Activated T-cell treated with anti-CD3 and anti-CD28 coated beads for 1 hour (primary cell): ENCODE measurements around the gene USP34.
"Not testable (repeated sequence)": the region's sequence is repeated elsewhere in the genome, so short reads cannot be mapped to it uniquely, and the experiment has no call there.

Experiments
- DNase-seq: peaks from one replicate; pipeline ENCODE4 v3.0.0-alpha.2; 2020; ENCODE audit warnings: low read depth

USP34 gene

DNA sequence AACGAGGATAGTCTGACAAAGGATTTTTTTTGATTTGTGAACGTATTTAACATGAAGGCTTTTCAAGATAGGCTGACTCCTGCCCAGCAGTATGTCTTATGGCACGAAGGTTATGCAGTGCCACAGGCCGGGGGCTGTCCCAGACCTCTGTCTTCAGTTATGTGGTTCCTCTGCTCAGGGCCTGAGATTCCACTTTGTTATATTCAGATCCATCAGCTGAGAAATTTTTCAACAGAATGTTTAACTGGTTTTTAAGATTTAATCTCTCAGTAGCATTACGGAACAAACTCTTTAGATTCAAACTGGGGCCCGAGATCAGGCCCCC is 288.9 kb downstream of the USP34 start:
- no peak for DNase-seq

DNA sequence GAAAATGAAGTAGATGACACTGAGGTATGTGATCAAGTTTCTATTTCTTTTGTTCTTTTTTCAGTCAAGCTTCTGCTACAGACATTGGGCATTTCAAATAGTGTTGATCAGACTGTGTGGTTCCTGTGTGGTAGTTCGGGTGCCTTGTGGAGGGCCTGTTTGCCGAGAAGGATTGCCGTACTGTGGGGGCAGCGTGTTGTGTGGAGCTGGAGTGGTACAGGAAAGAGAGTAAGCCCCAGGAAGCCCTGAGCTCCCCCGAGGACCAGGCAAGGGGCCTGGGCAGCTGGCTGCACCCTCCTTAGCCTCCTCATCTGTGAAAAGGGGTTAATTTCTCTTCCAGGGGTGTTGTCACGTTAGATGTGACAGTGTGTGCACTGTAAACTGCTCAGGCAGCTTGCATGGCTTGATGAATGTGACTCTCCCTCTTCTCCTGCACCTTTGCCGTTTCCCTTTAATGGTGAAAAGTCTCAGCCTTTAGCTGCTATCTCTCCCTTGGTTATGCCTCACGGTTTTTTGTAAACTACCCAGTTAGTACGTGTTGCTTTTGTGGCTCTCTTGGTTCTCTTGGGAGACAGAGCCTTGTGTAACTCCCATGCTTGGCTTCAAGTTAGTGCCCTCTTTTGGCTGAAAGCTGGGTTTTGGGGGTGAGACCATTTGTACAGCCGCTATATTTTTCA is 289.4 kb downstream of the USP34 start:
- DNase-seq, result no peak

DNA sequence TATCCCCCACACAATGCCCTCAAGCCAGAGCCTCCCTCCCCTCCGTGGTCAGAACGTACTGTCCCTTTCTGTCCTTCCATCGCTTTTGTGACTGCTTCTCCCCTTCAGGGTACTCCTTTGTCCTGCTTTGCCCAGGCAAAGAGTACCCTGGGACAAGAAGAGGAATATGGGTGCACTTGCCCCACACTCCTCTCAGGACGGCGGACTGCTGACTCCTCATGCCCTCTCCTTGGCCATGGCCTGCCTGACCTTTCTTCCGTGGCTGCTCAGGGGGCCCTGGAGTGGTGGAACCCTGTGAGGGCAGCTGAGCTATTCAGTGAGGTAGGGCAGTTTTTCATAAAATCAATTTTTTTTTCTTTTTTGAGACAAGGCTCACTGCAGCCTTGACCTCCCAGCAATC is 290.2 kb downstream of the USP34 start:
- DNase-seq, result no peak

DNA sequence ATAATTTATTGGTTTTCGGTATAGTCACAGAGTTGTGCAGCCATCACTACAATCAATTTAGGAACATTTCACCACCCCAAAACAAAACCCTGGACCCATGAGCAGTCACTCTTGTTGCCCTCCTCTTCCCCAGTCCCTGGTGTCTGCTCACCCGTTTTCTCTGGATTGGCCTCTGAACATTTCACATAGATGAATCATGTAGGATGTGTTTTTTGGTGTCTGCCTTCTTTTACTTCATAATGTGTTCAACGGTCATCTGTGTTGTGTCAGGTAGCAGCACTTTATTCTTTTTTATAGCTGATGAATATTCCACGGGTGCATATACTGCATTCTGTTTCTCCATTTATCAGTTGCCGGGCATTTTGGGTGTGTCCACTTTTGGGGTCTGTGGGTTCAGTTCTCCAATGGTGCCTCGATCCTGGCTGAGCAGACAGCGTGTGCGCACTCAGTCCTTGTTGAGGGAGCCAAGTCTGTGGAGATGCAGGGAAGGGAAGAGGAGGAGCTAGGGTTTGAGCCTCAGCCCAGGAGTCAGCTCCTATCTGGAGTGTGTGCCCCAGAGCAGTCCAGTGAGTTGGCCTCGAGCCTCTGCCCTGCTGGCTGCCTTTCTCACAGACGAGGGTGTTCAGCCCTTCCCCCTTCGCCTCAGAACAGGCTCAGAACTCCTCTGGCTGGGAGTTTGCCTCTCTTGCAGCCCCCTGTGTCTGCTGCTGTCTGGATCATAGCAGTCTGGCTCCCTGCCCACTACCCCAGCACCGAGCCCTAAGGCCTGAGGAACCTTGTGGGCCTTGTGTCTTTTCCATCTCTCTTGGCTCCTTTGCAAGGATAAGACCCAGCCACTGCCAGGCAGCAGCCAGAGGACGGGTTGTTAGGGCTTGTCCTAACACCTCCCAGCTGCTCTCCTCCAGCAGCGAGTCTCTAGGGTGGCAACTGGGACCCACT is 290.9 kb downstream of the USP34 start:
- no peak for DNase-seq

DNA sequence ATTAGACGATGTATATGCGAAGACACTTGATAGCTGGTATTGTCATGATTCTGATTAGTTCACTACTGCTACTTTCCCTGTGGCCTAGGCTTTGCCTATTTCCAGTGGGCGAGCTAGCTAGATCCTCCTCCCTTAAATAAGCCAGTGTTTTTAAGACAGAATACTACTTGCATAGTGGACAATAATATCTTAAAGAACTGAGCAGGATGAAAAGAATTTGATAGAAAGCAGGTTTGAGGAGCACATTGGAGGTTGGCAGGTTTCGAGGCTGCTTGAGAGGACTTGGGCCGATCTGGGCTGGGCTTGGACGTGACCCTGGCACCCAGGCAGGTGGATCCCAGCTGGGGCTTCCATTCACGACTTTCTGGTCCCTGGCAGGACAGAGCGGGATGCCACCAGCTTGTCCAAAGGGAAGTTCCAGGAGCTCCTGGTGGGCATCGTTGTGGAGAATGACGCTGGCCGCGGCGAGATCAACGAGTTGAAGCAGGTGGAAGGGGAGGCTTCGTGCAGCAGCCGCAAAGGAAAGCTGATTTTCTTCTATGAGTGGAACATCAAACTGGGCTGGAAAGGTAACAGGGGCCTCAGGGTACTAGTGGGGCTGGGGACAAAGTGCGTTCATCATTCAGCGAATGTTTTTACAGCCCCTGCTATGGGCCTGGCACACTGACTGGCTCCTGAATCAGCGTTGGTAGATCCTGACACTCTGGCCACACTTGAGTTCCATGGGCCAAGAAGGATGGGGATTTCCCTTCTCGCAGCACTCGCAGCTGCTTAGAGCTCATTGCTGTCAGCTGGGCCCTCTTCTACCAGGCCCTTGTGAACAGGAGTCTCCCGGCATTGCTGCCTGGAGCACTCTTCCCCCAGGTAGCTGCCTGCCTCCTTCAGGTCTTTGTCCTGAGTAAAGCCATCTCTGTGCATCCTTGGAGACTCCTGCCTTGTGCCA is 292.0 kb downstream of the USP34 start:
- no peak for DNase-seq

DNA sequence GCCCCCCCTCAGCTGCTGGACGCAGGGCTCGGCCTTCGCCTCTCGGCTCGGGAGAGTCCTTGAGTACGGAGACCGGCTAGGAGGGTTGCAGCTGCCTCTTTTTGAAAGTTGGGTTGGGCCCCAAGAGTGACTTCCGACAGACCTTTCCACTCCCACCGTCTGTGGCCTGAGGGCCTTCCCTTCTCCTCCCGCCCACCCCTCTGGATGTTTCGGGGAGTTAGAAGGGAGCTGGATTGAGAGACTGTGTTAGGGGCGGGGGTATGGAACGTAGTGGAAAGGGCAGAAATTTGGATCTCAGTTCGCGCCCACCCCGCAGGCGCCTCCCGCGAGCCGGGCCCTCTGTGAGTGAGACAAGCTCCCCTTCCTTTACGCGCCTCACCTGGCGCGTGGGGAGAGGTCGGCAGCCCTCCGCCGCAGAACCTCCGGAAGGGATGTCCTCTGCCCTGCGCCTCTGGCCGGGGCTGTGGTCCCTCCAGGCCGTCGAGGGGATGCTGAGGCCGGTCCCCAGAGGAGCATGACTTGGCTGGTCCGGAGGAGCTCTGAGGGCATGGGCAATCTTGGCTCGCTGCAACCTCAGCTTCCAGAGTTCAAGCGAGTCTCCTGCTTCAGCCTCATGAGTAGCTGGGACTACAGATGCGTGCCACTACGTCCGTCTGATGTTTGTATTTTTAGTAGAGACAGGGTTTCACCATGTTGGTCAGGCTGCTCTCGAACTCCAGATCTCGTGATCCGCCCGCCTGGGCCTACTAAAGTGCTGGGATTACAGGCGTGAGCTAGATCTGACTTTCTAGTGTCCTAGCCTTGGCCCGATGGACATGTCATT is 292.9 kb downstream of the USP34 start:
- peak; percentile 17 for DNase-seq

DNA sequence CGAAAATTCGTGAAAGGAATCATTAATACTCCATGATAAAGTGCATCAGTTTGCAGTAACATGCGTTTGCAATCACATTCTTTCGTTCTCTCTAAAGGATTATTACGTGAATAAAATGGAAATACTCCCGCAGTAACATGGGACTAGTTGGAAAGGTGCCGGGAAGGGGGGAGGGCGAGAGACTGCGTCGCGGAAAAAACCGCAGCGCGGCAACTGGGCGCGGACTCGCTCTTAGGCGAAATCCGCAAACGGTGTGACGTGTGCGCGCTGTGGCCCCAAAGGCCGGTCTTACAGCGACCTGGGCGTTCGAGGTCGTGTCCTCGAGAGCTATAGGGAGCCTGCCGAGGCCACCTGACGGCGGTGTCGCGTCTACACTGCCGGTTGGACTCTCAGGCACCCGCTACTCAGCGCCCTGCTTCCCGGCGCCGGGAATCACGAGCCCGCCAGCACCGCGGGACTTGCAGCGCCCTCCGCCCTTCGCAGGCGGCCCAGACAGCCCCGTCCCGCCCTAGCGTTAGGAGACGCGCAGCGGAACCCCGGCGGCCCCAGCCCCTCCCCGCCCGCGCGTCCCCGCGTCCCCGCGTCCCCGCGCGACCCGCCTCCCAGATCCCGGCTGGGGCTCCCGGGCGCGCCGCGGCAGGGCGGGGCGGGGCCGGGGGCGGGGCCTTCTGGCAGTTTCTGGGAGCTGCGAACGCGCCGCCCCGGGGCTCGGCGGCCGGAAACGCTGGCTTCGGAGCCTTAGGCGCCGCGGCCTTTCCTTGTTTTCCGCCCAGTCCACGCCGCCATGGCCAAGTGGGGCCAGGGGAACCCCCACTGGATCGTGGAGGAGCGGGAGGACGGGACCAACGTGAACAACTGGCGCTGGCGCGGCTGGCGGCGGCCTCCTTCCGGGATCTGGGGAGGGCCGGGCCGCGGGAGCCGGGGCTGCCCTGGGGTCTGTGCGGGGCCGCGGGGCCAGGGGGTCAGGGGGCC is 293.8 kb downstream of the USP34 start:
- DNase-seq, result peak; percentile 93

DNA sequence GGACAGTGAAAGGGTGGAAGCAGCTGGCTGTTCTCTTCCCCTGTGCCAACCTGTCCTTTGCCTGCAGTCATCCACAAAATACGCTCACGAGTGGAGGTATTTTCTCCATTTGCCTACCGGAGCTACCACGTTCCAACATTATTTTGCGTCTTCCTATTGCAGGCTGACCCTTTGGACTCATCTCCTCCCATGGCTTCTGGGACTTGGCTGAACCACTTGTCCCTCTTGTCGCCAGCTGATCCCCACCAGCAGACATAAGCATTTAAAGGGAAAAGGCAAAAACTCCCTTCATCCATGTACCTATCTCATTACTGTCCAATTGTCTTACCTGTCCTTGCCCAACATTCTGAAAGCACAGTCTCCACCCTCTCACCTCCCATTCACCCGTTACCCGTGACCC is 295.9 kb downstream of the USP34 start:
- DNase-seq, result no peak

DNA sequence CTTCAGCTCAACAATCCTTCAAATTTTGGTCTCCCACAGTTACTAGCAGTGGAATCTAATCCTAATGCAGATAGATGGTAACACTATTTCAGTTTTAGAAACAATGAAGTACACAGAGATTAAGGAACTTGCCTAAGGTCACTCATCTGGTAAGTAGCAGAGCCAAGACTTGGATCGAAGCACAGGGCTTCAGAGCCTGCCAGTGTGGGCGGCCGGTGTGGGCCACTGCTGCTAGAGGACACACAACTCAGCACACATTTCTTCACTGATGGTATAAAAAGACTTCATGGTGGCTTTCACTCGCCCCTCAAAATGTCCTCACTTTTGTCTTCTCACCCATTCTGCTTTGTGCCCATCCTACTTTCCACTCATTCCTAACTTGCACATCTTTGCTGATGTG is 297.8 kb downstream of the USP34 start:
- no peak for DNase-seq

DNA sequence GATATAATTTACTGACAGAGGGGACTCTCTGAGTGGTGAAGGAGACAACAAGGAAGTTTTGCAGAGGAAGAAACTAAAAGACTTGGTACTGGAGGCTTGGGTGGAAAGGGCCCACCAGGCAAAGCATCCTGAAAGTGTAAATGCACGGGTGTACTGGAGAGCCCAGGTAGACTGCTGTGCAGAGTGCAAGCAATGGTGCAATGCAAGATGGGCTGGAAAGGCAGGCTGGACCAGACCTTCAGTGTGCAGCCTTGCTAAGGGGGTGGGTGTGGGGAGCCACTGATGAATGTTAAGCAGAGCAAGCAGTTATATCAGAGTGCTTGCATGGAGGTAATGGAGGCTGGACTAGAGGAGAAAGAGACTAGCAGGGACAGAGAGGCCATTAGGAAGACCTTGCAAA is 298.2 kb downstream of the USP34 start:
- DNase-seq, result no peak

DNA sequence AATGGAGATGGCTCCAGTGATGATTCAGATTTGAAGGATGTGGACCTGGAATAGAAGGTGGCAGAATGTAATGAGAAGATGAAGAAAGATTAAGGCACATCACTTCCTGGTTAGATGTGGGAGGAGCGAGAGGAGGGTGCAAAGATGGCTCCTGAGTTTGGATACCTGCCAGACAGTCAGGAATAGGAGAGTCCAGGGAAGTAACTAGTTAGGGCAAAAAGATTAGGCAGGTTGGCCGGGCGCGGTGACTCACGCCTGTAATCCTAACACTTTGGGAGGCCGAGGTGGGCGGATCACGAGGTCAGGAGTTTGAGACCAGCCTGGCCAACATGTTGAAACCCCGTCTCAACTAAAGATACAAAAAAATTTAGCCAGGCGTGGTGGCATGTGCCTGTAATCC is 303.3 kb downstream of the USP34 start:
- DNase-seq, result no peak

DNA sequence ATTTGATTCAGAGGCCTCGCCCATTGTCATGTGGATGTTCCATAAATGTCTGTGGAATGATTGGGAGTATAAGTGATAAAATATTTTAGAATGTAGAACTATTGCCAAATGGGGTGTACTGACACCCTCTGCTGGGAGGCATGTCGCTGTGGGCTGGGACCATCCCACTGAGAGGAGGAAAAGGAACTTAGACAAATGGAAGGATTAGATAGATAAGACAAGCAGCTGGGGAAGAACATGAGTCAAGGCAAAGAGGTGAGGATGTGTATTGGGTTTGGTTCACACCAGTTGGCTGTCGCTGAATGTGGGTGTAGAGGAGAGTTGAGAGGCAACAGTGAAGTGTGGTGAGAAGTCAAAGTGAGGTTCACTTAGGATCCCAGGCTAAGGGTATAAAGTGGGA is 304.9 kb downstream of the USP34 start:
- DNase-seq, result no peak

DNA sequence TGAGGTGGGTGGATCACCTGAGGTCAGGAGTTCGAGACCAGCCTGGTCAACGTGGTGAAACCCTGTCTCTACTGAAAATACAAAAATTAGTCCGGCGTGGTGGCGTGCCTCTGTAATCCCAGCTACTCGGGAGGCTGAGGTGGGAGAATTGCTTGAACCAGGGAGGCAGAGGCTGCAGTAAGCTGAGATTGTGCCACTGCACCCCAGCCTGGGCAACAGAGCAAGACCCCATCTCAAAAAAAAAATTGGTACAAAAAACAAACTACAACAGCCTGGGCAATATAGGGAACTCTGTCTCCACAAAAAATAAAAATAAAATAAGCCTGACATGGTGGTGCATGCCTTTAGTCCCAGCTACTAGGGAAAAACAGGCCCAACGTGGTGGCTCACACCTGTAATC is 305.8 kb downstream of the USP34 start:
- DNase-seq, result not testable (repeated sequence)

DNA sequence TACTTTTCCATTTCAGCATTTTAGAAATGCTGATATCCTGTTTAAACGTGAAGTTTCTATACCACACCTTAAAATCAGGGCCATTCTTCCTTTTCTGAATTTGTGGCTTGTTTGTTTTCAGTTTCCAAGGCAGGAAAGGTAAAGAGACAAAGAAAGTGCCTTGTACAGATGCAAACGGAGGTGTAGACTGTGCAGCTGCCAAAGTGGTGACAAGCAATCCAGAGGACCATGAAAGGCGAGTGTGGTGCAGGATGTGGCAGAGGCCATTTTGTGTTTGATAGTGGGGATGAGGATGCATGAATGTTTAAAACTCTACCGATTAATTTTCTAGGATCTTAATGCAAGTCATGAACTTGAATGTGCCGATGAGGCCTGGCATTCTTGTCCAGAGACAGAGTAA is 308.2 kb downstream of the USP34 start:
- DNase-seq, result no peak

DNA sequence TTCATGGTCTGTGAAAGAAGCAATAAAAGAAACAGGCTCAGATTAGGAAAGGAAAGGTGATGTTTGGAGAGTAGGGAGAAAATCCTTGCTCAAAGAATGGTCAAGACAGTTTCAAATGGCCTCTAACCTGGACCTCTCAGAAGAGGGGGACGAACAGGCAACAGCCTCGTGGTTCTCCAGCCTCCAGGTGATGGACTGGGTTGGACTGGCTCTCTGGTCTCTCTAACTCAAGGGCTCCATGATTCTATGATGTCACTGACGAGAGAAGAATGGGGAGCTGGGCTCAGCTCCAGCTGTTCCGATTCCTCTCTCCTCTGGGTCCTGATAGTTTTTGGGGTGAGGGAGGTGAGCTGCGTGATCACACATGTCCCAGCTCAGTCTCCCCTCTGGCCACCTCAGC is 309.0 kb downstream of the USP34 start, which contains the start of gene C2orf74:
TSS of gene C2orf74 (plus strand) at position 301 of the 400 bp plus-strand sequence. CDS start 327 bp downstream, outside the sequence.
- DNase-seq, result no peak

DNA sequence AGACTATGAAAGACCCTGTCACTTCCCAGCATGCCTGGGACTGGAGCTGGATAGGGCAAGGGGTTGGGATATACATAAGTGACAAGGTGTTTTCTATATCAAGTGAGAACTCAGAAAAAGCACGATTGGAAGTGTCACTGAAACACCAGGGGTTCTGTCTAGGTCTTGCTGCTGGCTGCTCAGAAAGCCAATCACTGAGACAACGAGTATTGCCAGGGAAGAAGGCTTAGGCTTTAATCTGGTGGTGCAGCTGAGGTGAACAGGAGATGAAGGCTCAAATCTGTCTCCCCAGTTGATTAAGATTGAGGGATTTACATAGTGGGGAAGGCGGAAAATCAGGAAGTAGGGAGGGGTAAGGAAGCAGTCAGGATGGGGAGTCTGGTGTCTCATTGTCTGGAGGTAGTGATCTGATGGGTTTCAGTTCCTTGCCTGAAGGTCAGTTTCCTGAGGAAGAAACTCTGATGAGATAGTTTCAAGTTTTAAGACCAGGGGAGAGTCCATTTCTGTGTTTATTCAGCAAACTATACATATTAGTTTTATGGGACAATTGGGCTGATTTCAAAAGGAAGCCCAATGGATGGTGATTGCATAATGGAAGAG is 312.4 kb downstream of the USP34 start:
- no peak for DNase-seq

DNA sequence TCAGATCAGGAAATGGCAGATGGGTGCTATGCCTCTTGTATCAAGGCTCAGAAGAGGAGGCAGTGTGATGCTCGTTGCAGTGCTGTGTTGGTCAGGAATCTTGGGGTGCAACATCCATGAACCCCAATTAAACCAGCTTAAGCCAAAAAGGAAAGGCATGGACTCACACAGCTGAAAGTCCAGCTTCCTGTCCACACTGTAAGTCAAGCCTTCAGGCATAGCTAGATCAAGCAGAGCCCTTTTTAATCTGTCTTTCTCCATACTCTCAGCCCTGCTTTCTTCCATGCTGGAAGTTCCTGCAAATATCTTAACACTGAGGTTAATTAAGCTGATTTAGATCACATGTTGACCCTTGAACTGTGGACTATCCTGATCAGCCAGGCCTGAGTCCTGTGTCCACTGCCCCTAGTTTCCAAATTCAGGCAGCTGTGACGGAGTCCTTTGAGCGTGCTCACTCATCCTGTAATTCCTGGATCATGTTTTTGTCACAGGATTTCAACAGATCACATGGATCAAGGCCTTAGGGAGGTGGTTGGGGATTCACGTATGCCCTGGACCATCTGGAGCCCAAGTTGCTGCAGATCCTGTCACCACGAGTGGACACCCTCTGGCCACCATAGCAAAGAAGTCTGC is 313.4 kb downstream of the USP34 start:
- DNase-seq, result no peak

DNA sequence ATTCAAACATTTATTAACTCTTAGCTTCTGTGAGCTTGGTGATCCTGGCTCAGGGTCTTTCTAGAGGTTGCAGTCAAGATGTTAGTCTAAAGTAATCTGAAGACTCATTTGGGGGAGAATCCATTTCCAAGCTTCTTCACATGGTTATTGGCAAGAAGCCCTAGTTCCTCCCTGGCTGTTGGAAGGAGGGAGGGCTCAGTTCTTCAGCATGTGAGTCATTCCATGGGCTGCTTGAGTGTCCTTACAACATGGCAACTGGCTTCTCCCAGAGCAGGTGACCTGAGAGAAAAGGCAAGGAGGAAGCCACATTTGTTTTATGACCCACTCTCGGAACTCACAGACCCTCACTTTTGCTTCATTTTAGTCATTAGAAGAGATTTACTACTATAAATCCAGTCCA is 319.5 kb downstream of the USP34 start:
- no peak for DNase-seq

DNA sequence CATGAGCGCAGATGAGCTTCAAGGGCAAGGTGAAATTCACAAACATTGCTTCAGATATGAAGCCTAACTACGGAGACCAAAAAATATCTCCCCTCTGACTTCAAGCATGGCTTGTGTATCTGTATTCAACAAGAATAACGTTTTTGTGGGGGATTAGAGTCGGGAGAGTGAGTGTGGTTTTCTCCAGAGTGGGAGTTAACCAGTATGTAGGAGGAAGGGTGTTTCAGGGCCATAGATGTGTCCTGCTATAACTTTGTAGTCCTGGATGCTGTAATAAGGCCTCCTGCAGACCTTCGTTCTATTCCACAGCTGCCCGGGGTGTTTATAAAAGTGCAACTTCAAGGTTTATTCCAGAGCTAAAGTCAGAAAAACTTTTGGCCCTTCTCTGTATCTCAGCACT is 321.8 kb downstream of the USP34 start:
- no peak for DNase-seq
